GM12872 (cell line): ENCODE data around the gene TFB2M.

ENCODE experiments used
- TF ChIP-seq, protein P1 (sequence below): IDR thresholded peaks from 3 replicates; pipeline ENCODE4 v1.5.1; 2011; ENCODE audit warnings: low read depth, mild to moderate bottlenecking, low read length, moderate library complexity; ENCODE audit not compliant: insufficient read depth

The TFB2M gene

DNA sequence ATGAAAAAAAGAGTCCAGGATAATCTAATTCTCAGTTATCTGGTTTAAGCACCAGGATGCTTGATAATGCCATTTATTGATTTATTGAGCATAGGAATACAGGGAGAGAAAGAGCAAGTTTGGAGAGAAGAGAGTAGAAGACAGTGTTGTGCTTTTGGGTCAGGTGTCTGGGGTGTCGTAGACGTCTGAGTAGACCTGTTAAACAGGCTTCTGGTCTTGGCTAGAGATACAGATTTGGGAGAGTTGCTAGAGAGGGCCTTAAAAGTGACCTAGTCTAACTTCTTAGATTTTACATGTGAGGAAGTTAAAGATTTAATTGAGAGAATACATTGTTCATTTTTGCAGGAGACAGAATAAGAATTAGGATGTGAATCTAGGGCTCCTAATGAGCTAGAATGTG, 34.5 kb upstream of the TFB2M start:
- TF ChIP-seq, protein P1, sequence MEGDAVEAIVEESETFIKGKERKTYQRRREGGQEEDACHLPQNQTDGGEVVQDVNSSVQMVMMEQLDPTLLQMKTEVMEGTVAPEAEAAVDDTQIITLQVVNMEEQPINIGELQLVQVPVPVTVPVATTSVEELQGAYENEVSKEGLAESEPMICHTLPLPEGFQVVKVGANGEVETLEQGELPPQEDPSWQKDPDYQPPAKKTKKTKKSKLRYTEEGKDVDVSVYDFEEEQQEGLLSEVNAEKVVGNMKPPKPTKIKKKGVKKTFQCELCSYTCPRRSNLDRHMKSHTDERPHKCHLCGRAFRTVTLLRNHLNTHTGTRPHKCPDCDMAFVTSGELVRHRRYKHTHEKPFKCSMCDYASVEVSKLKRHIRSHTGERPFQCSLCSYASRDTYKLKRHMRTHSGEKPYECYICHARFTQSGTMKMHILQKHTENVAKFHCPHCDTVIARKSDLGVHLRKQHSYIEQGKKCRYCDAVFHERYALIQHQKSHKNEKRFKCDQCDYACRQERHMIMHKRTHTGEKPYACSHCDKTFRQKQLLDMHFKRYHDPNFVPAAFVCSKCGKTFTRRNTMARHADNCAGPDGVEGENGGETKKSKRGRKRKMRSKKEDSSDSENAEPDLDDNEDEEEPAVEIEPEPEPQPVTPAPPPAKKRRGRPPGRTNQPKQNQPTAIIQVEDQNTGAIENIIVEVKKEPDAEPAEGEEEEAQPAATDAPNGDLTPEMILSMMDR, result no peak

GRCh38 chr1:246599315-246599714, 33.3 kb upstream of the TFB2M start:
- TF ChIP-seq, protein P1, result no peak

DNA sequence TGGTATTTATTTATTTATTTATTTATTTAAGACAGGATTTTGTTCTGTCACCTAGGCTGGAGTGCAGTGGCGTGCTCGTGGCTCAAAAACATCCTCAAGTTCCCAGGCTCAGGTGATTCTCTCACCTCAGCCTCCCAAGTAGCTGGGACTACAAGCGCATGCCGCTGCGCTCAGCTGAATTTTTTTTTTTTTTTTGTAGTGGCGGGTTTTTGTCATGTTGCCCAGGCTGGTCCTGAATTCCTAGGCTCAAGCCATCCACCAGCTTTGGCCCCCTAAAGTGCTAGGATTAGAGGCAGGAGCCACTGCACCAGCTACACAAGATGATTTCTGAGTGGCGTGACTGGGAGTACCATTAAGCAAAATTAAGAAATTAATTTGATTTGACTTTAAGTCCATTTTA, 31.9 kb upstream of the TFB2M start:
- TF ChIP-seq, protein P1, result no peak

DNA sequence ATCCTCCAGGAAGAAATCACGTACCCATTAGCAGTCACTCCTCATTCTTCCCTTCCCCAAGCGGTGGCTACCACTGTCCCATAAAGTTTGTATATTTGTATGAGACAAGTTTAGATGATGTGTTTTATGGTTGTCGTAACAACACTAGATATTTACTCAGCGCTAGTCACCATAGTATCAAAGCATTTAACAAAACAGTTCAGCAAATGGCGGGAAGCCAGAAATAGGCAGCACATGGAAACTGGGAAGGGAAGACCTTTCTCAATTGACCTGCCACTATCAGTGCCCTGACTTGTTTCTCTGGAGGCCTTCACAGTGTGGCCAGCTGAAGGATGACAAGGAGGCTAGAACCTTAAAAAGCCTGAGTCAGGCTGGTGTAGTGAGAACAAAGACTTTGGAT, 31.3 kb upstream of the TFB2M start:
- TF ChIP-seq, protein P1, result no peak

DNA sequence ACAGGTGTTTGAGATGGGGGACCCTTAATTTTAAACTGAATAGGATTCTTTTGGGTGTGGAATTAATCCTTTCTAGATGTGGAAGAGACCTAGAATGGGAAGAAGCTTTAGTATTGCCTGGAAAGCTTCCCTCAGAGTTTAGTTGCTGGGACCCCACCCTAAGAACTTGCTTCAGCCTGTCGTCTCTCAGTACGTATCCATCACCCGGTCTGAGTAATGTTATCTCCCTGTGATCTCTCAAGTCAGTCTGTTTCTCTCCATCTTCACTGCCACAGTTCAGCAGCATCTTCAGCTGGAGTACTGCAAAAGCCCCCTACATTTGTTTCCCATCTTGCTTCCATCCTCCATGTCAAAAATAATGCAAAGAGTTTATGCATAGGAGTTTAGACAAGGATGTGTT, 29.1 kb upstream of the TFB2M start:
- TF ChIP-seq, protein P1, result no peak

DNA sequence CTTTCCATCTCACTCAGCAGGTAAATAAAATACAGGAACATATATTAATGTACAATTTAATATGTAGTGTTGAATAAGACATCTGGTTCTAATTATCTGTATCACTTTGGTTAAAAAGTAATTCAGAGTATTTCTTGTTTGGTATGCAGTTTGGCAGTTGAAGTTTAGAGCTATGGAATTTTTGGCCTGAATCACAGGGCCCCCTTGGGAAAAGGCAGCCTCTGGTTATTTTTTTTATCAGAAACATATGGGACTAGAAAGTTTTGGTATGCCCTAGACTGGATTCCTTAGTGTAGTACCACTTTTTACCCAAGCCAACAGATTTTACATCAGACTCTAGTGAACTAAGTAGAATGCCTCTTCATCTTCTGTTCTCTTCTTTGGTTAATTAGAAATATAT, 26.6 kb upstream of the TFB2M start:
- TF ChIP-seq, protein P1, result no peak

DNA sequence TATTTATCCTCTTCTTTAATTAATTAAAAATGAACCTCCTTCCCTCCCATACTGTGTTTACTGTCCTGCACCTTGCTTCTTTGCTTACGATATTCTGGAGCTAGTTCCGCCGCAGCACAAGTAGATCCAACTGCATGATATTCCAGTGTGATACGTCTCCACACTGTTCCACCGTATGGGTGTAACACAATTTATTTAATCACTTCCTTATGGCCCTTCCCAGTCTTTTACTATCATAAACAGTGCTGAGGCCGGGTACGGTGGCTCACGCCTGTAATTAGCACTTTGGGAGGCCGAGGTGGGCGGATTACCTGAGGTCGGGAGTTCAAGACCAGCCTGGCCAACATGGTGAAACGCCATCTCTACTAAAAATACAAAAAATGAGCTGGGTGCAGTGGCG, 25.9 kb upstream of the TFB2M start:
- TF ChIP-seq, protein P1, result no peak

GRCh38 chr1:246591504-246591903, 25.4 kb upstream of the TFB2M start:
- TF ChIP-seq, protein P1, result no peak
